ENCODE results near the gene VSX1. TPM values are rescaled to one million over a fixed set of nuclear protein-coding genes. Genes with fewer than 3 reads are reported as not detected.

The VSX1 gene
- polyA plus RNA-seq, 1 donor from 2014 or later: not detected

GRCh38 chr20:25037288-25038102, 44.4 kb downstream of the VSX1 start:
- Histone ChIP-seq H3K79me2 (replicated peaks; ENCODE audit: insufficient read depth, low read length) (no peaks in the 10 kb centered on the region), H3K27me3 (ENCODE audit: insufficient read depth, low read depth, low read length) (no peaks in the 10 kb centered on the region), H3F3A (ENCODE audit: insufficient read depth, low read length, poor library complexity, severe bottlenecking) (no peaks in the 10 kb centered on the region), H4K20me1 (ENCODE audit: insufficient read depth) (no peaks in the 10 kb centered on the region), H3K9me2 (ENCODE audit: insufficient read depth, low read length) (no peaks in the 10 kb centered on the region), H3K27ac (ENCODE audit: low read length) (no peak overlapping the region), H3K4me3 (ENCODE audit: low read length) (no peak overlapping the region), H3K4me2 (ENCODE audit: low read length) (no peak overlapping the region), H3K9me3 (ENCODE audit: low read length) (no peaks in the 10 kb centered on the region), H2AFZ (ENCODE audit: low read depth, low read length) (no peak overlapping the region), H3K36me3 (ENCODE audit: insufficient read depth, low read length) (no peaks in the 10 kb centered on the region), H3K9ac (ENCODE audit: low read length) (no peak overlapping the region)
- no peak for TF ChIP-seq POLR2AphosphoS5 (IDR thresholded peaks at IDR 0.05)
- no peak for TF ChIP-seq EZH2 (IDR thresholded peaks at IDR 0.05; ENCODE audit: borderline replicate concordance, insufficient read depth, low read length, poor library complexity, severe bottlenecking)
- no peak for TF ChIP-seq SMC3 (conservative IDR thresholded peaks at IDR 0.05; ENCODE audit: poor library complexity)
- TF ChIP-seq MXI1 (conservative IDR thresholded peaks at IDR 0.05; ENCODE audit: poor library complexity, severe bottlenecking): no peak
- TF ChIP-seq CTCF (IDR thresholded peaks at IDR 0.05; ENCODE audit: poor library complexity, severe bottlenecking): no peak
- TF ChIP-seq EP300 (conservative IDR thresholded peaks at IDR 0.05; ENCODE audit: poor library complexity, severe bottlenecking): no peak
- no peak for TF ChIP-seq RAD21 (conservative IDR thresholded peaks at IDR 0.05)
- no peak for TF ChIP-seq TAF1 (IDR thresholded peaks at IDR 0.05; ENCODE audit: low read depth)
- no peak for TF ChIP-seq REST (IDR thresholded peaks at IDR 0.05; ENCODE audit: borderline replicate concordance)

- no peak overlapping the region for H3K4me3 ChIP-seq (ENCODE audit: low read length)
Observed at GRCh38 chr20:25036331-25036936, 45.5 kb downstream of the VSX1 start.

More at GRCh38 chr20:25036331-25036936, 45.5 kb downstream of the VSX1 start:
- H3K27me3 ChIP-seq (ENCODE audit: insufficient read depth, low read depth, low read length): no peaks in the 10 kb centered on the region
- no peak overlapping the region for H2AFZ ChIP-seq (ENCODE audit: low read depth, low read length)
- no peaks in the 10 kb centered on the region for H3F3A ChIP-seq (ENCODE audit: insufficient read depth, low read length, poor library complexity, severe bottlenecking)
- no peaks in the 10 kb centered on the region for H4K20me1 ChIP-seq (ENCODE audit: insufficient read depth)
- no peaks in the 10 kb centered on the region for H3K9me2 ChIP-seq (ENCODE audit: insufficient read depth, low read length)
- no peaks in the 10 kb centered on the region for H3K79me2 ChIP-seq (replicated peaks; ENCODE audit: insufficient read depth, low read length)
- TF ChIP-seq MXI1 (conservative IDR thresholded peaks at IDR 0.05; ENCODE audit: poor library complexity, severe bottlenecking): no peak
- TF ChIP-seq EP300 (conservative IDR thresholded peaks at IDR 0.05; ENCODE audit: poor library complexity, severe bottlenecking): no peak
- no peak for TF ChIP-seq EZH2 (IDR thresholded peaks at IDR 0.05; ENCODE audit: borderline replicate concordance, insufficient read depth, low read length, poor library complexity, severe bottlenecking)
- no peak for TF ChIP-seq SMC3 (conservative IDR thresholded peaks at IDR 0.05; ENCODE audit: poor library complexity)
- TF ChIP-seq TAF1 (IDR thresholded peaks at IDR 0.05; ENCODE audit: low read depth): no peak
- no peak for TF ChIP-seq POLR2AphosphoS5 (IDR thresholded peaks at IDR 0.05)
- no peak for TF ChIP-seq RAD21 (conservative IDR thresholded peaks at IDR 0.05)
- no peak for TF ChIP-seq CTCF (IDR thresholded peaks at IDR 0.05; ENCODE audit: poor library complexity, severe bottlenecking)
- TF ChIP-seq REST (IDR thresholded peaks at IDR 0.05; ENCODE audit: borderline replicate concordance): no peak
- no peak overlapping the region for H3K4me2 ChIP-seq (ENCODE audit: low read length)
- H3K9me3 ChIP-seq (ENCODE audit: low read length): no peaks in the 10 kb centered on the region
- H3K9ac ChIP-seq (ENCODE audit: low read length): no peak overlapping the region
- no peaks in the 10 kb centered on the region for H3K36me3 ChIP-seq (ENCODE audit: insufficient read depth, low read length)
- H3K27ac ChIP-seq (ENCODE audit: low read length): no peak overlapping the region
